HG03571 (cell line): ENCODE measurements around the gene NUP42.

Experiments used
- ATAC-seq: cut with Tn5 transposase; IDR thresholded peaks from one replicate; pipeline ENCODE4 v1.9.1; 2021; ENCODE audit not compliant: unreplicated experiment

NUP42 gene

DNA sequence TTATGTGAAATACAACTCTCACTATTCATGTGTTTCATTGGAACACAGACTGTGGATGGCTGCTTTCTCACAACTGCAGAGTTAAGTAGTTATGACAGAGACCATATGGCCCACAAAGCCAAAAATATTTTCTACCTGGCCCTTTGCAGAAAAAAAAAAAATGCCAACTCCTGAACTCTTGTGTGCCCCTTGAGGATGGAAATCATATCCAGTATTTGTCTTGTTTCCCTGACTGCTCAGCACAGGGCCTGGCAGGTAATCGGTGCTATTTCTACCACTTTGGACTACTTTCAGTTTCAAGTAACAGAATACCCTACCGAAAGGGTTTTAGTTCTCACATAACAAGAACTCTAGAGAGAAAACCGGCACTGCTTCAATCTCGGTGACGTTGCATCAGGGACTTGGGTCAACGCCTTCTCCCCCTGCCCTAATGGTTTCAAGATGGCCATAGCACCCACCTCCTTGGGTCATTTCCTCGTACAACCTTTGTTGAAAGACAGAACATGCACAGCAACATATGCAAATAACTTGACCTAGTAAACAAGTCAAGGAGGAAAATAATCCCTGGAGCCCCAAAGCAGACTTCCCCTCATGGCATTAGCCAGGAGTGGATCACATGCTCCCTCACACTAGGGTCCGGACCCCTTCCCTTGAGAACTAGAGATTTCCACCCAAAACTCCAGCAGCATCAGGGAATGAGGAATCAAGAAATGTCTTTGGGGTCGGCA, 52.9 kb downstream of the NUP42 start:
- peak; percentile 85 for ATAC-seq

DNA sequence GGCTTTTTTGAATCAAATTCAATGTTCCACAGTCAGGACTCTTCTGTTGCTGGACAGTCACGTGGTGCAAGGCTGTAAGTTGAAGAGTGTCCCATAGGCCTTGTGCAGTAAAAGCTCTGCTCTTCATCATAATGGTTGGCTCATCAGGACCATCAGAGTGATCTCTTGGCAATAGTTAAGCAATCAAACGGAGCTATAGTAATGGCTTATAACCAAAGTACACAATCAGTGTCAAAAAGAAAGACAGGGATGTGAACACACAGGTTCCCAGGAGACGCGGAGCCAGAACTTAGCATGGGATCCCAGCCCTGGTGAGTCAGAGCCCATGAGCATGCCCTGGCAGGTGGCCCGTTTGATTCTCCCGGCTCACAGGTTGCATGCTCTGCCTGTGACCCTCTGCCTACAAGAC, 54.0 kb downstream of the NUP42 start:
- no peak for ATAC-seq

DNA sequence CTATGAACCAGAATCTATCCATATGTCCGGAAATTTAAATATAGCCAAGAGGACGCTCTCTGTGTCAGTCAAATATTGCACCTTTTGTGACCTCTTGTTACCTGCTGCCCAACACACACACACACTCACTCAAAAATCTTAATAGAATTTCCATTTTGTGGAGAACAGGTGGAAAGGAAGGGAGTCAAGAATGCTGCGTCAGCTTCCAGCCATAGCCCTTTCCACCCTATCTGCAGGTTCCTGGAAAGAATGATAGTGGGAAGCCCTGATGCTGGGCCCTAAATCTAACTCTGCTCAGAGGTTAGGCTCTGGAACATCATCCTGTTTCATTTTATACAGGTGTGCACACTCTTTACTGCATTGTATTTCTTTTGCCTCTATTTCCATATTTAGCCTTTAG, 55.2 kb downstream of the NUP42 start:
- no peak for ATAC-seq

DNA sequence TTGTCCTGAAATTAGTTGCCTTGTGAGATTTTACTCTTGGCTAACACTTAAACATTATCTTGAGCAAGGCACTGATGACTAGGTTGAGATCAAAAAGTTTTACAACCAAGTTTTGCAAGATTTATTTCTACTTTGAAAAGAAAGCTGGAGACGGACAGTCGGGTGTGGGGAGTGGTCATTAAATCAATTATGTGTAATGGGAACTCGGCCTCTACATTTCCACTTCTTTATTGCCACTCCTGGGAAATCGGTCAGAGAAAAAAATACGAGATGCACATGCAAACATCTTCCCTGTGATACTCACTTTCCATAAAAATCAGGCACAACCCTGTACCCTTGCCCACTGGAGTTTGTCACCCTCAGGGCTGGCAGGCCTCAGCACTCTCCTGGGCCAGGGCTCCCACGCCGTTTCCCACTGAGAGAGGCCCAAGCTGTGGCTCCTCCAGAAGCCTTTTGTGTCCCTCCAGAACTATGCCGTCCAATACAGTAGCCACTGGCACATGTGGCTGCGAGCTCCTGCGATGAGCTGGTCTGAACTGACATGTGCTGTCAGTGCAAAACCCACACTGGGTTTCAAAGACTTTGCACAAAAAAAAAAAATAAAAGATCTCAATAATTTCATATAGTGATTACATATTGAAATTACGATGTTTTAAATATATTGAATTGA, 57.3 kb downstream of the NUP42 start:
- no peak for ATAC-seq

DNA sequence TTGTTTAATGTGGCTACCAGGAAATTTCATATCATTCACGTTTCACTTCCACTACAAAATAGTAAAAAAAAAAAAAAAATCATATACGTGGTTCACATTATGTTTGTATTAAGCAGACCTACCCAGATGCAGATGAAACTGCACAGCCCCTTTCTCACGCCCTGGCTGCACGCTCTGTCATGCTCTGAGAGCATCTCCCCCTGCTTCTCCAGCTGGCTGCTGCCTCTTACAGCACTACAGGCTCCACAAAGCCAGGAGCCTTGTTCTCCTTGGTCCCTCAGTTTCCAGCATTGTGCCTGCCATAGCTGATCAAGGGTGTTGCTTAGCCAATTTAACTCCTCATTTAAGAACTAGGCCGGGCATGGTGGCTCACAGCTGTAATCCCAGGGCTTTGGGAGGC, 57.9 kb downstream of the NUP42 start:
- ATAC-seq, result no peak

DNA sequence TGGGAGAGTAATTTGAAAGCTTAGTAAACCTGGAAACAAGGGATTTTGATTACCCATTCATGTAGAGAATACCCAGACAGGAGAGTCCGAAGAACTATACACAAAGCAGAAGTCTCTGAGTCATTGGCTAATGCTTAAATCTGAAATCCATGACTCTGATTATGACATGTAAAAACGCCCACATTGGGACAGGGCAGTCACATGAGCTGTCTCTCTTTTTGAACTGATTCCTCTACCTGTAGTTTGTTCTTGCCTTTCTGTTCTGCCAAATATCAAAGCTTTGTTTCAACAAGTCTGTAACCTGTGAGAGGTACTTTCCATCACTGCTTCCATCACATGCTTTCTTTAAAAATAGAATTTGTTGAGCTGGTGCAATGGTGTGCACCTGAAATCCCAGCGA, 60.5 kb downstream of the NUP42 start:
- ATAC-seq, result no peak

DNA sequence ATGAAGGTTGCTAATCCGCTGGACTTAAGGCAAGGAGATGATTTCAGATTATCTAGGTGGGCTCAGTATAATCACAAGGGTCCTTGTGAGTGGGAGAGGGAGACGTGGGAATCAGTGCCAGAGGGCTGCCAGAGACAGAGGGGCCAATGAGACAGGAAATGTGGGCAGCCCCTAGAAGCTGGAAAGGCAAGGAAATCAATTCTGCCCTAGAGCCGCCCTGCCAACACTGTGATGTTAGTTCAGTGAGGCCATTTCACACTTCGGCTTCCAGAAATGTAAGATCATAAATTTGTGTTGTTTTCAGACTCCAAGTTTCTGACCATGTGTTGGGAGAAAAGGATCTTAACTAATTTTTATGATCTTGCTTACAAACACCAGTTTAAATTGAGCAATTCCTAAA, 61.1 kb downstream of the NUP42 start:
- ATAC-seq, result no peak

DNA sequence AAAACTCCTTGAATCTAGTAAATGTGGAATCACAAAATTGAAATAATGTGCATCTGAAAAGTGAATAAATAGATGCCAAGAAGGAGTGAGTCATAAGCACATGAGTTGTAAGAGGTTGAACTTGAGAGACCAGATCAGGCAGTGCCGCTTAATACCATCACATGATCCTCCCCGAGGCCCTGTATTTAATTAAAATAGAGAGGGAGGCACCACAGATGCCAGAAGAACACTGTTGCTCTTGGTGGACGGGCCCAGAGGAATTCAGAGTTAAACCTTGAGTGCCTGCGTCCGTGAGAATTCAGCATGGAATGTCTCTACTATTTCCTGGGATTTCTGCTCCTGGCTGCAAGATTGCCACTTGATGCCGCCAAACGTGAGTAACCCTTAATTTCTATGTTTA, 64.7 kb downstream of the NUP42 start, which contains the start of gene GPNMB:
TSS of gene GPNMB (plus strand) at position 221 of the 400 bp plus-strand sequence. CDS start at position 304, 83 bp downstream.
- no peak for ATAC-seq

DNA sequence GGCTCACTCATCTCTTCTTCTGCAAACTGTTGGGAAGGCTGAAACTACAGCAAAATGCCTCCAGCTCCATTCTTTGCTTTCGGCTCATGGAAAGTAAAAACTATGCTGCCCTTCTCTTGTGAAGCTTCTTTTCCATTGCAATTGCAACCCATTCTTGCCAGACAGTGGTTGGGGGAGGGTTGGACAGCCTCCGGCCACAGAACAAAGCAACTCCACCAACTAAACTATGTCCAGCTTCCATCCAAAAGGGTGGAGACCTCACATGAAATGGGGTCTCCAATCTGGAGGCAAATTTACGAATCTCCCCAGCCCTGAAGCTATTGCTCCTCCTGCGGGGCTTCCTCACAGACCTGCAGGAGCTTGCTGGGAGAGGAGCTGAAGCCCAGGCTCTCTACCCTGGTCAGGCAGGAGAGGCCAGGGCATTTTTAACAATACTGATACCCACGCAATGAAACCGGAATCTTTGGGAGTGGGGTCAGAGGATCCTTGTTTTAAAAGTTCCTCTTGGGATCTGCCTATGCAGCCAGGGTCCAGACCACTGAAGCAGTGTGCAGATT, 65.3 kb downstream of the NUP42 start:
- ATAC-seq, result no peak

DNA sequence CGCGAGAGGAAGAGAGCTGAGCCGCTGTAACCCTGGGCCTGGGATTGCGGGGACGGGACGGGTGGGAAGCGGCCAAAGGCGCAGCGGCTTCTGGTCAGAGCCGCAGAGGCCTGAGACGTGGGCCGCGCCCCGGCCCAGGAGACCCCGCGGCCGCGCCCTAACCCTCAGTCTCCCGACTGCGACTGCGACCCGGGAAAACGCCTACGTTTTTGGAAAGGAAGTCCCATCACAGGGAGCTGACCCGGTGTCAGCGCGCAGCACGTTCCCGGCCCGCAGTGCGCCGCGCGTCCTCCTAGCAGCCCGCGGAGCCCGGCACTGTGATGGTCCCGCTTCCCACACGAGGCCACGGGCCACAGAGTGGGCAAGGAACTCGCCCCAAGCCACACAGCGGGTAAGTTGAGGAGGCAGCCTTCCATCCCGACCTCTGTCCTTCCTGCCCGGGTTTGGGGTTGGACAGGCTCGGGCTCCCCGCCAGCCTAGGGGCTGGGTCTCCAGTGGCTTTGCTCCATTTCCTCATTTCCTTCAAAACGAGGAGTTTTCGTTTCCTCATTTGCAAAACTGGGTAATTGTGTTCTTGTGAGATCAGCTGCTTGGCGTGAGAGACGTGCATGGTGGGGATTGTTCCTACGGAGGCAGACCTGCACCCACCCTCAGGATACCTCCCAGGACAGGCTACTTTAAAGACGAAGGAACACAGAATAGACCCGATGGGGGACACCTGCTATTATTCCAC, 65.9 kb downstream of the NUP42 start:
- ATAC-seq, result no peak

DNA sequence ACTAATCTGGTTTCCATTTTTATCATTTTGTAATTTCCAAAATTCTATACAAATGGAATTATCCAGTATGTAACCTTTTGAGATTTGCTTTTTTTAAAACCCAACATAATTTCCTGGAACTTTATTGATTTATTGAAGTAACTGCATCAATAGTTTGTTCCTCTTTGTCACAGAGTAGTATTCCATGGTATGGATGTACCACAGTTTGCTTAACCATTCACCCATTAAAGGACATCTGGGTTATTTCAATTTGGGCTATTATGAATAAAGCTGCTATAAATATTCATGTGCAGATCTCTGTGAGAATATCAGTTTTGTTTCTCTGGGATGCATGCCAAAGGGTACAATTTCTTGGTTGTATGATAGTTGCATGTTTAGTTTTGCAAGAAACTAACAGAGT, 67.6 kb downstream of the NUP42 start:
- ATAC-seq, result no peak
